GM12874 (cell line): ENCODE data around the gene VAV1.

Source experiments
- CTCF ChIP-seq: IDR thresholded peaks from 2 replicates; pipeline ENCODE4 v1.5.1; 2011; ENCODE audit warnings: low read depth, mild to moderate bottlenecking, control low read depth, low read length, moderate library complexity; ENCODE audit not compliant: insufficient read depth

Gene VAV1

GRCh38 chr19:6754653-6755463 lies 17.6 kb upstream of the VAV1 start:
- no peak for TF ChIP-seq CTCF

GRCh38 chr19:6760606-6761005 lies 11.9 kb upstream of the VAV1 start:
- TF ChIP-seq CTCF = no peak

- TF ChIP-seq CTCF = no peak
Observed at GRCh38 chr19:6761053-6761676, 11.3 kb upstream of the VAV1 start.

- no peak for TF ChIP-seq CTCF
Observed at GRCh38 chr19:6765738-6766356, 6.7 kb upstream of the VAV1 start.

GRCh38 chr19:6766357-6767080 lies 6.0 kb upstream of the VAV1 start:
- TF ChIP-seq CTCF = no peak

- no peak for TF ChIP-seq CTCF
Observed at GRCh38 chr19:6767081-6767356, 5.5 kb upstream of the VAV1 start.
